ENCODE data around the gene PARD3B.
"Not testable (repeated sequence)": the region's sequence is repeated elsewhere in the genome, so short reads cannot be mapped to it uniquely, and the experiment has no call there.

Gene PARD3B

GRCh38 chr2:204541637-204542036 is 3.6 kb upstream of the PARD3B start:
- DNase-seq, result no peak

GRCh38 chr2:204542982-204543608 is 2.2 kb upstream of the PARD3B start:
- no peak for DNase-seq

- DNase-seq, result no peak
Measured at GRCh38 chr2:204545861-204546735, 823 bp downstream of the PARD3B start.

- no peak for DNase-seq
Measured at GRCh38 chr2:204550751-204551511, 5.7 kb downstream of the PARD3B start.

- no peak for DNase-seq
Measured at GRCh38 chr2:204551512-204551863, 6.2 kb downstream of the PARD3B start.

GRCh38 chr2:204557604-204558003 is 12.3 kb downstream of the PARD3B start:
- no peak for DNase-seq

- not testable (repeated sequence) for DNase-seq
Measured at GRCh38 chr2:204559358-204559757, 14.1 kb downstream of the PARD3B start.

GRCh38 chr2:204560902-204561301 is 15.6 kb downstream of the PARD3B start:
- DNase-seq, result no peak

GRCh38 chr2:204561771-204562170 is 16.5 kb downstream of the PARD3B start:
- no peak for DNase-seq

GRCh38 chr2:204566439-204566838 is 21.2 kb downstream of the PARD3B start:
- no peak for DNase-seq

- no peak for DNase-seq
Measured at GRCh38 chr2:204570421-204570820, 25.1 kb downstream of the PARD3B start.

- DNase-seq, result no peak
Measured at GRCh38 chr2:204571041-204571440, 25.8 kb downstream of the PARD3B start.

GRCh38 chr2:204571911-204572310 is 26.6 kb downstream of the PARD3B start:
- DNase-seq, result no peak

- no peak for DNase-seq
Measured at GRCh38 chr2:204573221-204573620, 27.9 kb downstream of the PARD3B start.

- no peak for DNase-seq
Measured at GRCh38 chr2:204574486-204574885, 29.2 kb downstream of the PARD3B start.

GRCh38 chr2:204575463-204575862 is 30.2 kb downstream of the PARD3B start:
- no peak for DNase-seq

GRCh38 chr2:204576362-204576979 is 31.2 kb downstream of the PARD3B start:
- DNase-seq, result no peak

GRCh38 chr2:204578928-204579598 is 33.8 kb downstream of the PARD3B start:
- no peak for DNase-seq

- no peak for DNase-seq
Measured at GRCh38 chr2:204581946-204582345, 36.7 kb downstream of the PARD3B start.

- DNase-seq, result no peak
Measured at GRCh38 chr2:204583773-204584172, 38.5 kb downstream of the PARD3B start.

- DNase-seq, result no peak
Measured at GRCh38 chr2:204585930-204586329, 40.7 kb downstream of the PARD3B start.

- DNase-seq, result no peak
Measured at GRCh38 chr2:204586444-204587180, 41.3 kb downstream of the PARD3B start.

Data from CD4-positive, alpha-beta T cell treated with Interferon gamma for 1 hour (primary cell).